Activated gamma-delta T cell treated with anti-CD3 and anti-CD28 coated beads, Interleukin-2, amount 50 U/mL, for 16 hours (primary cell): ENCODE results near the gene NDFIP2.
"Not testable (repeated sequence)": the region's sequence is repeated elsewhere in the genome, so short reads cannot be mapped to it uniquely, and the experiment has no call there.

Experiments used
- DNase-seq: peaks from one replicate; pipeline ENCODE4 v3.0.0-alpha.2; 2020; ENCODE audit warnings: low read depth

Gene NDFIP2

DNA sequence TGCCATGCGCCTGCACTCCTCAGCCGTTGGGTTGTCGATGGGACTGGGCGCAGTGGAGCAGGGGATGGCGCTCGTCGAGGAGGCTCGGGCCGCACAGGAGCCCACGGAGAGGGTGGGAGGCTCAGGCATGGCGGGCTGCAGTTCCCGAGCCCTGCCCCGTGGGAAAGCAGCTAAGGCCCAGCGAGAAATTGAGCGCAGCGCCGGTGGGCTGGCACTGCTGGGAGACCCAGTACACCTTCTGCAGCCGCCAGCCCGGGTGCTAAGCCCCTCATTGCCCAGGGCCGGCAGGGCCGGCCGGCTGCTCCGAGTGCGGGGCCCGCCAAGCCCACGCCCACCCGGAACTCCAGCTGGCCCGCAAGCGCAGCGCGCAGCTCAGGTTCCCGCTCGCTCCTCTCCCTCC is 119.2 kb downstream of the NDFIP2 start:
- not testable (repeated sequence) for DNase-seq

DNA sequence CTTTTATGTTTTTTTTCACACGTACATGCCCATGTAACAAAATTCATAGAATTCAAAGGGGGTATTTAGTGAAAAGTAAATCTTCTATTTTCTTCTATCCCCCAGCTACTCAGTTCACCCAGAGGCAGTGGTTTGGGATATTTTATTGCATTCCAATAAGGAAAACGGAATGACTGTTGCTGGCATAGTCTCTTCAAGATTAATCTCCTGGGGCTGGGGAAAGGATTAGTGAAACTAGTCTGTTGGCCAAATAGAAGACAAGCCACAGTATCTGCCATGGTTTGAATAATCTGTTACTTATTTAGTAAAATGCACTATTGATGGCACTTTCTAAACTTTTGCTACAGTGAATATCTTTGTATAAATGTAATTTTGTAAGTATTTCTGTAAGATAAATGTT is 122.0 kb downstream of the NDFIP2 start:
- no peak for DNase-seq

DNA sequence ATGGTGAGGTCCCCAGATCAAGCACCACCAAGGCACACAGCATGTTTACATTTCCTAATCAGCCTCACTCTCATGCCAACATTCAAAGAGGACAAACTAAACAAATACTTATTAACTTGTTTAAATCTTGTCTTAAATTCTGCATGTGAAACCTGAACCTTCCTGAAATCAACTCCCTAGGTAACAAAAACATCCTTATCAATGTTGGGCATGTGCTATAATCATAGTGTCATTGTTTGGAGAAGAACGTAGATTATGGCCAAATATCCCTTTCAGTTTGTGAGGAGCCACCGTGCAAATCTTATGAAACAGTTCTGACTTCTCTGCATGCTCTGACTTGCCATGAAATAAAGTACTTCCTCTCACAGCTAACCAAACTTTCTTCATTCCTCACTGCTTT is 123.8 kb downstream of the NDFIP2 start:
- DNase-seq = no peak
